Transverse colon (tissue), 4 donors: Measurements from ENCODE around the gene TLX2. TPM values are rescaled to one million over a fixed set of nuclear protein-coding genes. Genes with fewer than 3 reads are reported as not detected.

ENCODE experiments used
- DNase-seq: peaks from one replicate; pipeline ENCODE4 v3.0.0-alpha.2; 2019
- H3K27ac ChIP-seq, 4 donors: fragments of 200-600 bp; sonication (generic); 2 replicates each; pipeline ENCODE4 v1.5.1; 2016 to 2018; ENCODE audit warnings: inconsistent platforms in 4 of 4
- H3K27me3 ChIP-seq: fragments of 200-600 bp; sonication (generic); 2 replicates; pipeline ENCODE4 v1.5.1; 2017; ENCODE audit warnings: inconsistent platforms
- H3K36me3 ChIP-seq, 4 donors: fragments of 200-600 bp; sonication (generic); 2 replicates each; pipeline ENCODE4 v1.5.1; 2017 to 2019; ENCODE audit warnings: inconsistent platforms in 4 of 4
- H3K4me1 ChIP-seq, 4 donors: fragments of 200-600 bp; sonication (generic); 2 replicates each; pipeline ENCODE4 v1.5.1; 2017 to 2020; ENCODE audit warnings: inconsistent platforms in 4 of 4
- H3K4me3 ChIP-seq, 4 donors: fragments of 200-600 bp; sonication (generic); 1 replicate in 1 of 4; 2 replicates in 3 of 4; pipeline versions ENCODE4 v1.5.1 to v1.6.1; 2017 to 2019; ENCODE audit warnings: inconsistent platforms in 4 of 4
- H3K9me3 ChIP-seq, 2 donors: fragments of 200-600 bp; sonication (generic); 2 replicates each; pipeline ENCODE4 v1.5.1; 2017 to 2019; ENCODE audit warnings: inconsistent platforms in 2 of 2
- EP300 ChIP-seq: sonication (generic); formaldehyde crosslinking; IDR thresholded peaks from one replicate; pipeline ENCODE4 v1.6.1; 2017; ENCODE audit warnings: antibody characterized with exemption, low read depth
- POLR2A ChIP-seq: fragments of 450-650 bp; IDR thresholded peaks from one replicate; pipeline ENCODE4 v1.6.1; 2016; ENCODE audit warnings: antibody characterized with exemption, mild to moderate bottlenecking, moderate library complexity
- POLR2AphosphoS5 ChIP-seq, 3 donors: sonication (generic); formaldehyde crosslinking; IDR thresholded peaks; one replicate each; pipeline ENCODE4 v1.6.1; 2016; ENCODE audit warnings: antibody characterized with exemption in 3 of 3
- WGBS, 2 donors: methylation state at CpG; one replicate each; pipeline ENCODE4 v1.1.5; 2018; ENCODE audit warnings: low coverage in 1 of 2; 5-methylcytosine and 5-hydroxymethylcytosine counted together
- in situ Hi-C, 4 donors: fragments of 200-750 bp; cut with MboI; loops; one replicate each; pipeline versions ENCODE4 v1.15.0 to v1.15.1; 2017; ENCODE audit warnings: low sequenced_read_pairs in 3 of 4, low pct_ligation_motif_present in 1 of 4, low pct_unique_long_range_greater_than_20kb in 1 of 4
- intact Hi-C: fragments of 100-400 bp; cut with DNase I; formaldehyde crosslinking; loops from one replicate; pipeline ENCODE4 v1.15.1; 2023; ENCODE audit warnings: low total_unique reads
- total RNA-seq, 4 donors: library from RNA; depleted of rRNA; stranded (reverse); fragments of >200 nt; gene quantifications; one replicate each; pipeline ENCODE4 v1.1.0, GENCODE V29; 2016
- TF ChIP-seq, protein P1 (sequence below), 5 experiments: fragments of 200-600 bp in 3 of 5; fragments of 450-650 bp in 2 of 5; sonication (generic) in 3 of 5; IDR thresholded peaks; 1 replicate in 2 of 5; 2 replicates in 3 of 5; pipeline ENCODE4 v1.5.1; 2016 to 2017; ENCODE audit warnings: antibody characterized with exemption in 5 of 5, inconsistent platforms in 3 of 5, mild to moderate bottlenecking in 2 of 5, moderate library complexity in 1 of 5

TLX2 gene
- total RNA-seq, 4 donors from 2014 or later = 0.96 to 2.5 TPM; not detected in 2

DNA sequence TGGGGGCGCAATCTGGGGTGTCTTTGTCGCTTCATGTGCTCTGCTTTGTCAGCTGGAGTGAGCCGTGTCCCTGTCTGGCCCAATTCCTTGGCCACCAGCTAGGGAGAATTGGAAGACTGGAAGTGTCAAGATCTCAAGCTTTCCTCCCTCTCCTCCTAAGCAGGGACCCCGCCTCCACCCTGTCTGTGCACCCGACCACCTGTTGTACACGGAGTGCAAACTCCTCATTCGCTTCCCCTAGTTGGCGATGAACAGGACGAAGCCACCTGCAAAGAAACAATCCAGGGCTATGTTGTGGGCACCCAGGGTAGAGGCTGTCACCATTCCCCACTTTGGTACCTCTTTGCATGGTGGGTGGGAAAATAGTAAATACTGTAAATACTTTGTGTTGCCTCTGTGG is 13.5 kb downstream of the TLX2 start:
- WGBS, 2 donors = 94 to 95% methylated on average over 6 to 9 of the region's 9 CpGs

DNA sequence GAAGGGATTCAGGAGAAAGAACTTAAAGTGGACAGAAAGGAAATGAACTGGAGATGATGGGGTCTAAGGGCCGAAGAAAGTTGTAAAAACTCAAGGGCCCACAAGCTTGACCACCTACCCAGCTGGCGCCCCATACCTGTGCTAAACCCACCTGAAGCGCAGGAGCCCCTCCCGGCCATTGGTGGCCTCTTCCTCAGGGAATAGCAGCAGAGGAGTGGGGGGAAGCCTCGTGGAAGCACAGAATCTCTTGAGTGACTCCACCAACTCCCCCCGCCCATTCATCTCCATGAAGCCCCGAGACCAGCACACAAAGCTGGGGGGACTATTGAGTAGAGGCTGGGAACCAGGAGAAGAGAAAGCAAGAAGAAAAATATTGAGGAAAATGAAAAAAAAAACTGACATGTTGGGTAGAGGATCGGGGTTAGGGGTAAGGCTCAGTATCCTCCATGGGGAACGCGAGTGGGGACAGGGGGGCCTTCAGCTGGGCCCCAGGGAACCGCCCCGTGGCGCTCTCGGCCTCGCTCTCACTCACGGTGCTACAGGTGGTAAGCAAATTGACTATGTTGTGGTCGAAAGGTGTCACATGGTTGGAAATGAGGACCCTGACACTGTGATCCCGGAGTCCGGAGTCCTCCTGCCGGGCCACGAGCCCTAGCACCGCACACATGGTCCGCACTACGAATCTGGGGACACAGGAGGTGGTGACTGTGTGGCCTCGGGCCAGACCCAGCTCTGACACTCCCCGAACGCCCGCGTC is 14.5 kb downstream of the TLX2 start:
- Histone ChIP-seq H3K4me3 (peak overlapping the region; percentile 79 to 95 (median 79)), H3K4me1 (peaks cover 14 to 28% (median 19%) of the 10 kb centered on the region in 4 donors), H3K9me3 (no peaks in the 10 kb centered on the region), H3K27me3 (no peaks in the 10 kb centered on the region), H3K27ac (peak overlapping the region; percentile 85 to 94 (median 92)), H3K36me3 (peaks cover 0 to 23% (median 8%) of the 10 kb centered on the region in 4 donors)
- TF ChIP-seq EP300 (no peak), POLR2A (no peak), POLR2AphosphoS5 (IDR thresholded peaks at IDR 0.05) (no peak)
- TF ChIP-seq, protein P1, sequence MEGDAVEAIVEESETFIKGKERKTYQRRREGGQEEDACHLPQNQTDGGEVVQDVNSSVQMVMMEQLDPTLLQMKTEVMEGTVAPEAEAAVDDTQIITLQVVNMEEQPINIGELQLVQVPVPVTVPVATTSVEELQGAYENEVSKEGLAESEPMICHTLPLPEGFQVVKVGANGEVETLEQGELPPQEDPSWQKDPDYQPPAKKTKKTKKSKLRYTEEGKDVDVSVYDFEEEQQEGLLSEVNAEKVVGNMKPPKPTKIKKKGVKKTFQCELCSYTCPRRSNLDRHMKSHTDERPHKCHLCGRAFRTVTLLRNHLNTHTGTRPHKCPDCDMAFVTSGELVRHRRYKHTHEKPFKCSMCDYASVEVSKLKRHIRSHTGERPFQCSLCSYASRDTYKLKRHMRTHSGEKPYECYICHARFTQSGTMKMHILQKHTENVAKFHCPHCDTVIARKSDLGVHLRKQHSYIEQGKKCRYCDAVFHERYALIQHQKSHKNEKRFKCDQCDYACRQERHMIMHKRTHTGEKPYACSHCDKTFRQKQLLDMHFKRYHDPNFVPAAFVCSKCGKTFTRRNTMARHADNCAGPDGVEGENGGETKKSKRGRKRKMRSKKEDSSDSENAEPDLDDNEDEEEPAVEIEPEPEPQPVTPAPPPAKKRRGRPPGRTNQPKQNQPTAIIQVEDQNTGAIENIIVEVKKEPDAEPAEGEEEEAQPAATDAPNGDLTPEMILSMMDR (IDR thresholded peaks at IDR 0.05) = no peak
- WGBS, 2 donors = 0 to 17% methylated on average over 9 to 21 of the region's 29 CpGs
- in situ Hi-C loops = no loop called here
- DNase-seq = peak; percentile 32
- intact Hi-C loops = no loop called here

More for the DNA sequence above, 13.5 kb downstream of the TLX2 start:
- H3K27ac ChIP-seq = no peak overlapping the region
- no peak for DNase-seq
- TF ChIP-seq EP300 = no peak
- no peak for TF ChIP-seq POLR2AphosphoS5 (IDR thresholded peaks at IDR 0.05)
- TF ChIP-seq POLR2A = no peak
- TF ChIP-seq, protein P1 (IDR thresholded peaks at IDR 0.05) = no peak
- H3K27me3 ChIP-seq = no peaks in the 10 kb centered on the region
- peaks cover 0 to 19% (median 8%) of the 10 kb centered on the region in 4 donors for H3K36me3 ChIP-seq
- H3K4me3 ChIP-seq = no peak overlapping the region
- intact Hi-C loops = no loop called here
- peaks cover 14 to 28% (median 19%) of the 10 kb centered on the region in 4 donors for H3K4me1 ChIP-seq
- in situ Hi-C loops = no loop called here
- H3K9me3 ChIP-seq = no peaks in the 10 kb centered on the region

DNA sequence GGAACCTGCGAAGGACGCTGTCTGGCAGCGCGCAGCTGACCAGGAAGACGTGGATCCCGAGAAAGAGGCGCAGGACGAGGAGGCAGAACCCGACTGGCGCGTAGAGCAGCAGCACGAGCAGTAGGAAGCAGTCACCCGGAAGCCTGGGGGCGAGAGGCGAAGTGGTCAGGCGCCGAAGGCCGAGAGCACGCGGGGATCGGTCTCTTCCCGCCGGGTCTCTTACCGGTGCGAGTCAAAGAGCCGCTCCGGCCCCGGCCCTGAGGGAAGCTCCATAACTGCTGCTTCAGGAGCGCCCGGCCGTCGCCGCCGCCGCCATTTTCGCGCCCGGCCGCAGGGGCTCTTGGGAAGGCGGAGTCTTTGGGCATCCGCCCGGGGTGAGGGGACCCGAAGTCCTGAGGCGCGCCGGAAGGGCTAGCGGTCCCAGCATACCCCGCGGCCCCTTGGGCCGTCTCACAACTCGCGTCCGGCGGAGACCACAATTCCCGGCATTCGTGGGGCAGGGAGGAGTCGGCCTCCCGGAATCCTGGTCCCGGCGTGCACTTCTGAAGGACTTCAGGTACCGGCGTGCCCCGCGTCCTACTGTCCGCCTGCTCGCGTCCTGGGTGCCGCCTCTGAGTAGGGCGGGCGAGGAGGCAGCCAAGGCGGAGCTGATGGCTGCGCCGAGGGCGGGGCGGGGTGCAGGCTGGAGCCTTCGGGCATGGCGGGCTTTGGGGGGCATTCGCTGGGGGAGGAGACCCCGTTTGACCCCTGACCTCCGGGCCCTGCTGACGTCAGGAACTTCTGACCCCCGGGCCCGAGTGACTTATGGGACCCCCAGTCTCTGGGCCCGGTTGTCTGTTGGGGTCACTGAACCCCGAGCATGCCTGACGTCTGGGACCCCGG is 15.3 kb downstream of the TLX2 start, which contains the start of the genes AUP1 and HTRA2:
Gene AUP1, minus strand, starts transcription at position 350 of the 882 bp plus-strand sequence. Its CDS starts 77 bp downstream, at position 273.
Gene HTRA2, plus strand, starts transcription at position 577 of the 882 bp plus-strand sequence. Its CDS starts 74 bp downstream, at position 651.
- H3K36me3 ChIP-seq = peaks cover 0 to 23% (median 8%) of the 10 kb centered on the region in 4 donors
- TF ChIP-seq, protein P1 (IDR thresholded peaks at IDR 0.05) = no peak
- TF ChIP-seq POLR2A = peak; percentile 90
- TF ChIP-seq POLR2AphosphoS5 (IDR thresholded peaks at IDR 0.05) = peak; percentile 85 to 93 (median 86)
- TF ChIP-seq EP300 = peak; percentile 56
- peak within 1 kb of the TSS; percentile 79 to 95 (median 79) for H3K4me3 ChIP-seq
- H3K4me1 ChIP-seq = peaks cover 14 to 28% (median 19%) of the 10 kb centered on the region in 4 donors
- in situ Hi-C loops (no loop called here), intact Hi-C loops (loop anchor here (2.0 kb wide), 1 partner anchor 47 kb away; the partner anchor contains the start of genes CCDC142 and TTC31)
- no peaks in the 10 kb centered on the region for H3K9me3 ChIP-seq
- DNase-seq = peak; percentile 99
- H3K27ac ChIP-seq = peak within 1 kb of the TSS; percentile 85 to 94 (median 92)
- no peaks in the 10 kb centered on the region for H3K27me3 ChIP-seq
- 0% methylated on average over 76 of the region's 87 CpGs; no CpG with 5 or more reads in 1 of the 2 donors for WGBS, 2 donors
